HPDE6-E6E7 (cell line): Measurements from ENCODE around the gene ETV6.
"Not testable (repeated sequence)": the region's sequence is repeated elsewhere in the genome, so short reads cannot be mapped to it uniquely, and the experiment has no call there.

Experiments
- DNase-seq: peaks from one replicate; pipeline ENCODE4 v3.0.0; 2011; ENCODE audit warnings: missing footprints; ENCODE audit errors: extremely low spot score

ETV6 gene

GRCh38 chr12:11668611-11669010 is 19.1 kb downstream of the ETV6 start:
- DNase-seq: no peak

GRCh38 chr12:11669348-11669747 is 19.9 kb downstream of the ETV6 start:
- no peak for DNase-seq

- DNase-seq: no peak
Observed at GRCh38 chr12:11672256-11673191, 23.1 kb downstream of the ETV6 start.

- no peak for DNase-seq
Observed at GRCh38 chr12:11673666-11674461, 24.4 kb downstream of the ETV6 start.

GRCh38 chr12:11674894-11675390 is 25.5 kb downstream of the ETV6 start:
- no peak for DNase-seq

- no peak for DNase-seq
Observed at GRCh38 chr12:11676052-11676451, 26.6 kb downstream of the ETV6 start.

GRCh38 chr12:11677093-11677492 is 27.6 kb downstream of the ETV6 start:
- no peak for DNase-seq

- DNase-seq: no peak
Observed at GRCh38 chr12:11677752-11678151, 28.3 kb downstream of the ETV6 start.

- DNase-seq: no peak
Observed at GRCh38 chr12:11678781-11679180, 29.3 kb downstream of the ETV6 start.

- no peak for DNase-seq
Observed at GRCh38 chr12:11681207-11681606, 31.7 kb downstream of the ETV6 start.

GRCh38 chr12:11681695-11682094 is 32.2 kb downstream of the ETV6 start:
- not testable (repeated sequence) for DNase-seq

GRCh38 chr12:11684393-11684792 is 34.9 kb downstream of the ETV6 start:
- DNase-seq: no peak

- DNase-seq: no peak
Observed at GRCh38 chr12:11684811-11685210, 35.3 kb downstream of the ETV6 start.

- DNase-seq: no peak
Observed at GRCh38 chr12:11685316-11685715, 35.8 kb downstream of the ETV6 start.

- no peak for DNase-seq
Observed at GRCh38 chr12:11685716-11686115, 36.2 kb downstream of the ETV6 start.

- DNase-seq: no peak
Observed at GRCh38 chr12:11686120-11686519, 36.6 kb downstream of the ETV6 start.

GRCh38 chr12:11687528-11687927 is 38.1 kb downstream of the ETV6 start:
- DNase-seq: no peak

GRCh38 chr12:11688379-11688778 is 38.9 kb downstream of the ETV6 start:
- DNase-seq: no peak

GRCh38 chr12:11688831-11689230 is 39.4 kb downstream of the ETV6 start:
- DNase-seq: no peak

GRCh38 chr12:11689591-11690186 is 40.2 kb downstream of the ETV6 start:
- no peak for DNase-seq

GRCh38 chr12:11693067-11693466 is 43.6 kb downstream of the ETV6 start:
- no peak for DNase-seq

GRCh38 chr12:11693601-11694000 is 44.1 kb downstream of the ETV6 start:
- no peak for DNase-seq
